Renal cortex interstitium (tissue), 15 donors: Measurements from ENCODE around the gene TMC1. TPM values are rescaled to one million over a fixed set of nuclear protein-coding genes. Genes with fewer than 3 reads are reported as not detected.
A peak's percentile ranks its signal among the peaks of the same experiment; 100 is the strongest.
"Not testable (repeated sequence)": the region's sequence is repeated elsewhere in the genome, so short reads cannot be mapped to it uniquely, and the experiment has no call there.

Experiments
- DNase-seq, 11 donors: peaks; one replicate each; pipeline ENCODE4 v3.0.0-alpha.2; 2013; ENCODE audit warnings: low read depth in 9 of 11, low spot score in 4 of 11; ENCODE audit errors: extremely low read depth in 1 of 11
- long read RNA-seq, 16 experiments: transcript quantifications; one replicate each; lab custom pipeline, GENCODE V29; 2026
- polyA plus RNA-seq, 3 donors: library from polyadenylated mRNA; unstranded; fragments of 120-200 nt; gene quantifications; one replicate each; pipeline ENCODE4 v1.2.1, GENCODE V29; 2013; ENCODE audit not compliant: insufficient read length in 3 of 3

Gene TMC1
- 1 to 10 TPM in 1 of 3 donors, under 1 TPM in 2; 0.53 to 1.4 (median 0.74) TPM for polyA plus RNA-seq
- long read RNA-seq, donor 1, result 0 reads
- long read RNA-seq, donor 2, result 0 reads
- long read RNA-seq, donor 3, result 0 reads
- long read RNA-seq, donor 4, result 0 reads
- long read RNA-seq, donor 5, result 0 reads
- long read RNA-seq, donor 6, result 0 reads
- long read RNA-seq, donor 7, result 0 reads
- long read RNA-seq, donor 8, result 0 reads
- long read RNA-seq, donor 9, result 0 reads
- long read RNA-seq, donor 10, result 0 reads
- long read RNA-seq, donor 11, result 0 reads
- long read RNA-seq, donor 12, result 0 reads
- long read RNA-seq, donor 13, result 0 reads
- long read RNA-seq, donor 14, result 0 reads
- long read RNA-seq, donor 15, result 0 reads
- long read RNA-seq, donor 16, partial matches to known transcripts, result 0 of 1 reads
- long read RNA-seq, donor 16, other reads (novel, unspliced or antisense), result 0 of 1 reads

DNA sequence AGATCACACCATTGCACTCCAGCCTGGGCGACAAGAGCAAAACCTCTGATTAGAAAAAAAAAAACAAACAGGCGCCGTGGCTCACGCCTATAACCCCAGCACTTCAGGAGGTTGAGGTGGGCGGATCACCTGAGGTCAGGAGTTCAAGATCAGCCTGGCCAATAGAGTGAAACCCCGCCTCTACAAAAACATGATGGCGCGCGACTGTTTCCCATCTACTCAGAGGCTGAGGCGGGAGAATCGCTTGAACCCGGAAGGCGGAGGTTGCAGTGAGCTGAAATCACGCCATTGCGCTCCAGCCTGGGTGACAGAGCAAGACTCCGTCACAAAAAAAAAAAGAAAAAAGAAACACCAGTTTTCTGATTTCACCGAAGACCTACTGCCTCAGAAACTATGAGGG lies at the start of gene TMC1:
TSS of gene TMC1 (plus strand) at position 193 of the 400 bp plus-strand sequence. CDS start 127,041 bp downstream, outside the sequence.
- not testable (repeated sequence) for DNase-seq

DNA sequence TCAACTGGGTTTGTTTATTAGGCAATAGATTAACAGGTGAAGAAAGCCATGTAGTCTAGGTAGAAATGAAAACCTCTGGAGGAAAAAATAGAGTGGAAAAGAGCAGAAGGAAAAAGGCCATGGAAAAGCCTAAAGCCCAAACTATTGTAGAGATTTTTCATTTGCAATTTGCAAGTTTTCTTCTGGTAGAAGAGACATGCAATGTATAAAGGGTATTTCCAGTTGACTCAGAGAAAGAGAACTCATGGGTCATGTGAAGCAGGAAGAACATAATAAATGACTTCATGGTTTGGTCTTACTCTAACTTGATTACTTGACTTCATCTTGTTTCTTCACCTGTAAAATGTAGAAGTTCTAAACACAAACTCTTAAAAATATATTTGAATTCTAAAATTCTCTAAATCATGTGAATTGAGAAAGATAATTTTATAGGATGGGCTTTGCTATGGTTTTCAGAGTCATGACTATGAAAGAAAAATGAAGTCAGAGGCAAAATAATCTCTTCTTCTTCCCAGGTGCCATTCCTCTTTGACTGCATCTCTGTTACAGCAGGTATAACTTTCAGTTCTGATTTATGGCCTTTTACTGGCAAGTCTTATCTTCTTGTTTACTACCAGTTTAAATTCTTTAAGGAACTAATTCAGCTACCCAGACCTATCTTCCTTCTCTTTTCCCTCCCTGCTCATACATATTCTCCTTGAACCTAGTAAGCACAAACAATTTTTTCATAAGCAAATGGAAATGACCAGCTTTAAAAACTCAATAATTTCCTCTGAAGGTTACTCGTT lies 47.7 kb upstream of the TMC1 start:
- no peak for DNase-seq

DNA sequence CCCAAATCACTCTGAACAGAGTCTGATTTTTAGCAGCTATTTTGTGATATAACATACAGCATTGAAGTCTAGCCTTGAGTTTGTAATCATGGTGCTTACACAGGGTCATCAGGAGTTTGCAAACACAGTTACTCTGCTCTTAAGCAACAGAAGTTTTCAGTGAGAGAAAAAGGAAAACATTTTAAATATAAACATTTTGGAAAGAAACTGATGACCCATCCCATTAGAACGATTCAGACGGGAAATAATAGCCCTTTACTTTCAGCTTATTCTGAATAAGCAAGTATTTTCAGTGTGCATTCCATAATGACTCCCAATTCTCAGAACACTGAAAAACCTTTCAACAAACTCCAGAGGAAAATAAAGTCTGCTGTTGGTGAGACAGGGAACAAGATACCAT lies 46.7 kb upstream of the TMC1 start:
- DNase-seq, result no peak

DNA sequence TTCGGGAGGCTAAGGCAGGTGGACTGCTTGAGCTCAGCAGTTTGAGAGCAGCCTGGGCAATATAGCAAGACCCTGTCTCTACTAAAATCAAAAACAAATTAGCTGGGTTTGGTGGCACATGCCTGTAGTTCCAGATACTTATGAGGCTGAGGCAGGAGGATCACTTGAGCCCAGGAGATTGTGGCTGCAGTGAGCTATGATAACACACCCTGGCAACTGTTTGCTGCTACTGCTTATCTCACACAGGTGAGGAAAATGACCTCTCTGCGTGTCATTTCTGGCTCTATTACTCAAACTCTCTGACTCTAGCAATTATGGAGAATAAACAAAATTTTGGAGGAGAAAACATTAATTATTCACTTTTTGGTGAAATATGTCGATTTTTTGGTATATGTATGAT lies 45.3 kb upstream of the TMC1 start:
- DNase-seq, result no peak

DNA sequence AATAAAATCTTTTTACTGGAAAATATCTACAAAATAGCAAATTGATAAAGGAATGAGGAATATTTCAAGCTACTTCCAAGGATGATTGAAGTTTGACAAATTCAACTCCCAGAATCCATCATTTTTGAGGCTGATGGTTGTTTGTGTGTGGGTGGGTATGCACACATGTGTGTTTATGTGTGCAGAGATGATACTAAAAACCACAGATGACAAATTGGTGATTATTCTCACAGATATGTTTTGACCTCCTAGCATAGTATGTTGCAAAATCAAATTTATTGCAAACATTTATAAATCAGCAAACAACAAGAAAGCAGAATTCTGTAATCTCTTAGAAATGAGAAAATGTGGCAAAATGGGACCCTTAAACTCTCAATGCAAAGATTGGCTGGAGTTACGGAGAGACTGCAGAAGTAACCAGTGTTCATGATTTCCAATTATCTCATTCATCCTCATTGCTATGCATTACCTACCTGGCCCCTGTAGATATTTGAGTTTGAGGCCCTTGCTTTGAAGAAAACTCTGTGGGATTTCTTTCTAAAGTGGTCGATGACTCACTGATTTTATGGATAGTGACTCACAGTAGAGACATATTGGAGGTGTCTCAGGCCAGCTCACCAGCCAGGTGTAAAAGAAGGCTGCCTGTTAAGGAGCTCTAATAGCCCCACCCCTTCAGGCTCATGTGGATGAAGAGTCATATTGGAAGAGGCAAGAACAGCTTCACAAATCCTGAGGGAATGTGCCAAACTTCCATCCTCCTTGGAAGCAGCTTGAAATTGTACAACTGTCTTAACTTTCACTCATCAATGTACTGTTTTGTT lies 44.6 kb upstream of the TMC1 start:
- no peak for DNase-seq

DNA sequence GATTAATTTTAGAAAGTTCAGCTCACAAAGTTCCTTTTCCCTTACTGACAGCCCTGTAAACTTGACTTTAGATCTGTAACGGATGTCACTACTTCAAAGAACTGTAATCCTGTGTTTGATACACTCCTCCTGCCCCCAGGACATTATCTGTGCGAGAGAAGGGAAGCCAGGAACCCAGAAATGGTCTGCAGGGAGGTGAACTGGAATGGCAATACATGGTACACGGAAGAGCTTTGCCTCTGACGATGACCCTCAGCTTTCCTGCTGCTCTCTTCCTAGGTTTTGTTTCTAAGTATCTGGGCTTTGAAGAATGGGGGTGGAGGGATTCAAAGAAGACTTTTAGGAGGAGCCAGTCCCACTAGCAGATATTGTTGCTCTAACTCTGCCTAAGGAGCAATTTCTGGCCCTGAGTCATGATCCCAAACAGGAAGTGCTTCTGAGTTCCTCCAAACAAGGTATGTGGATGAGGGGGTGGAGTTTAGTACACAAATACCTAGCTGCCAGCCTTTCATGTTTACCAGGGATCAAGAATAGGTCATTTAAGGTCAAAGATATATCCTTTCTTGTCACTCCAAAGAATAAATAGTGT lies 43.4 kb upstream of the TMC1 start:
- no peak for DNase-seq

DNA sequence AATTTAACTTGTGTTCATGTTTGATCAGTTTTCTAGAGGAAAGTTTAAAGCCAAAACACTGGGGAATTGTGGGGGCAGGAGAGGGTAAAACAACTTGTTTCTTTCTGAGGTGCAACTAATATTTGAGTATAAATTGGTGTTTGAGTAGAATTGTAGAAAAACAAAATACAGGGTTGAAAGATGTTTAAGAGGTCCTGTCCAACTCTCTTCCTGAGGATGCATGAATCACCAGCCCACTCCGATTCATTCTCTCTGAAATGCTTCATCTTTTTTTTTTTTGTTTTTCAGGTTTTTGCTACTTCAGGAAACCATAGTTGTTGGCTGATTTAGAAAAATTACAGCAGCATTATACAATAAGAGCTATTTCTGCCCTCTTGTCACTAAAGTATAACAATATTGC lies 42.4 kb upstream of the TMC1 start:
- no peak for DNase-seq

DNA sequence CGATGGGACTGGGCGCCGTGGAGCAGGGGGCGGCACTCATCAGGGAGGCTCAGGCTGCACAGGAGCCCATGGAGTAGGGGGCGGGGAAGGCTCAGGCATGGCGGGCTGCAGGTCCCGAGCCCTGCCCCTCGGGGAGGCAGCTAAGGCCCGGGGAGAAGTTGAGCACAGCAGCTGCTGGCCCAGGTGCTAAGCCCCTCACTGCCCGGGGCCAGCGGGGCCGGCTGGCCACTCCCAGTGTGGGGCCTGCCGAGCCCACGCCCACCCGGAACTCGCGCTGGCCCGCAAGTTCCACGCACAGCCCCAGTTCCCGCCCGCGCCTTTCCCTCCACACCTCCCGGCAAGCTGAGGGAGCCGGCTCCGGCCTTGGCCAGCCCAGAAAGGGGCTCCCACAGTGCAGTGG lies 41.1 kb upstream of the TMC1 start:
- DNase-seq, result not testable (repeated sequence)

DNA sequence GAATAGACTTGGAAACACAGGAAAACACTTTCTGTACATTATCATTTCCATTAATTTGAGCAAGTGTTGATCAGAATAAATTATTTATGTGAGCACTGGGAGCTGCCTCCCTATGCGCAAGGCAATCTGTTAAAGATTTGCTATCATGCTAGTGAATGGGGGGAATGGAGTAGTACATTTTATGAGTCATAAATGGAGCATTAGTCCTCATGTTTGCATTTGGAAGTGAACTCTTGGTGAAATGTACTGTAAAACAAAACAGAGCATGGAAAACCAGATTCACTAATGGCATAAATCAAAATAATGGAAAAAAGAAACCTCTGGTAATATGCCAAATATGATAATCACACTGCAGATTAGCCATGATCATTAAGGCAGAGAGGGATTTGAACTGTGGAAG lies 40.5 kb upstream of the TMC1 start:
- DNase-seq, result no peak

DNA sequence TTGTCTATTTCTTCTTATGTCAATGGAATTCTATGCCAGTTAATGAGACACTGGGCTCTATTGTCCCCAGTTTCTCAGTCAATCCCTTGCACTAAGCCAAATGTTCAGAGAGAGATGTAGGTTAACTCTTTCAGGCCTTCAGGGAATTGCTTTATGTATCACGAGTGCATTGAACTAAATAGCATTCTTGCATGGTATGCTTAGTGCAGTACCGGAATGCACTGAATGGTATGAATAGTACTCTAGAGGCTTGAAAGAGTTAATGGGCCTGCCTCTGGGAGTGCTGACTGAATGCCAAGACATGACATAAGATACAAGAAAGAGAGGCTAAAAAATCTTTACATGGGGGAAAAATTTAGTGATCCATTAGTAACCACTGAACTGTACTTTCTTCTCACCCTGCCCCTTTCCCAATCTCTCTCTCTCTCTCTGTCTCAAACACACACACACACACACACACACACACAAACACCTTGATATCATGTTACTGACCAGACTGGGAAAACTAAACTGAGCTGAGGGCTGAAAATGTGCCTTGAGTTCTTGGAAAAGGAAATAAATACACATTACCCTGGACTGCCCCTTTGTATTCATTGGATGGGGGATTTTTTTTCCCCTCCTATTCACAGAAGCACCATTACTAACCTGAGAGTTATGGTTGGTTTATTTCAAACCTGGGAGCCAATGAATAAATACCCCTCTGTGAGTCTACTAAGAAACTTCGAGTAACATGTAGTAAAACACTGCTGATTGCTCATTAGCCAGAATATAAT lies 35.4 kb upstream of the TMC1 start:
- DNase-seq, result peak in 7 of 11 donors; percentile 13 to 51 (median 39)

DNA sequence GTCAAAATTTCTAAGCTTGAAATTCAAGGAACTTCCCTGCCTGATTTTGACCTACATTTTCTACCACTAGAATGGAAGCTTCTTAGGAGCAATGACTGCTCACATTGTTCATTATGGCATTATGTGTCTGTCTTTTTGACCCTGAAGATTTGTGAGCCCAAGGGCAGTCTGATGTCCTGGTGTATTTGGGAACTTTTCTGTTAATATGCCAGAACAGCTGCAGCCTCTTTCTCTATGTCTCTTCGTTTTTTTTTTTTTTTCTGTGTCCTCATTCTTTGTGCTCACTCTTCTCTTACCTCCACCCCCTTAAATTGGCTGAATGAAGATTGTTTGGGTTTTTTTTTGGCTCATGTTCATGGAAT lies 34.8 kb upstream of the TMC1 start:
- DNase-seq, result no peak

DNA sequence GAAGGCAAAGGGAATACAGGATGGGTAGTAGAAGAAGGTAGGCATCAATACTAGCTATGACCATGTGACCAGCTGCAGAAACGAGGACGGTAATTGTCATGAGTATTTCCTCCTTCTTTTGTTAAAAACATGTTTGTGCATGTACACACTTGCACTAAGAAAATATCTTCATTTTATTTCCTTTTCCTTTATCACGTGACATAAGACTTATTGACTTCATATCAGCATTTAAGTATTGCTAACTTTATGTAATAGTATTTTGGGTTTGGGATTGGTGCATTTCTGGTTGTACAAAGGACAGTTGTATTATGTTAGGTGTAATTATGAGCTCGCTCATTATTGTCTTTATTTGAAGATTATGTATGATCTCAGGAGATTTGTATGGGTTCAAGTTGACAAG lies 33.7 kb upstream of the TMC1 start:
- not testable (repeated sequence) for DNase-seq

DNA sequence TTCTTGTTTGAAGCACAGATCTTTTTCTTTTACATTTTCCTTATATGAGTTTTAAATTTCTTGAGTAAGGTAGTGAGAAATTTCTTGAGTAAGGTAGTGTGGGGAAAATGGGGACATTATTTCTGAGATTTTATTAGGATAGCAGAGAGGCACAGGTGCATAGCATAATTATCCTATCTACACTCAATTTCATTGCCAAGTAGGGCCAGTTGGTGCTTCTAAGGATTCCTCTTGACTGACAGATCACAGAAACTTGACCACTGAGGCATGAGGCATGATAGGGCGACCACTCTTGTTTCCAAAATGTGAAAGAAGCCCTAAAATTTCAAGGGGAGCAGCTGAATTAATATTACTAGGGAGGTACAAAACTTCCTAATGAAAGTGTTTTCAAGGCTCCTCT lies 31.4 kb upstream of the TMC1 start:
- DNase-seq, result no peak

DNA sequence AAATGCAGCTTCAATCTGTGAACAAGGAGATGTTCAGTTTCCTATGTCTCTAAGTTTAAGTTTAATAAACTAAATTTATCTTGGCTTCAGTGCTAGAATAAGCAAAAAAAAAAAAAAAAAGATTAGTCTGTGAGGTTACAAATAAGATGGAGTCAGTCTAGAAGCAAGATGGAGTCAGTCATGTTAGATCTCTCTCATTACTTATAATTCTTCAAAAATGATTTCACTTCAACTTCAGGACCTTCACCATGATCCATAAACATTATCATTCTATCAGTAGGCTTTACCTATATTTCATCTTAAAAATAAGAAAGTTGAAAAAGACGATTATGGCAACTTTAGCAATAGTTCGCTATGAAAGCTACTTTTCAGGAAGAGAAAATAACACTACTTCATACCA lies 30.2 kb upstream of the TMC1 start:
- DNase-seq, result no peak

DNA sequence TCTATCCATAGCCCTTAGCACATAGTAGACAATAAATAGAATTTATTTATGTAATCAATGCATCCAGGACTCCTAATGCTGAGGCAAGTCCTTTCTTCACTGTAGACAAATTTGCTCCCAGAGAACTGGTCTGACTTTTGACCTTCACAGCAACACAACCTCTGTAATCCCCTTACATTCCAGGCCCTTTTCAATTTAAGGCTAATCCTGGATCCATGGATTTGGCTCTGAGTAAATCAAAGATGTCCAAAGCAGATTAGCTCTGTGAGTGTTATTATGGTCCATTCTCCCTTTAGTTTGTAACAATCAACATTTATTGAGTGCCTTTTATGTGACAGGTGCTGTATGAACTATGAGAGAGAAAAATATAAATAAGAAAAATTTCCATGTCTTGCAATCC lies 27.4 kb upstream of the TMC1 start:
- no peak for DNase-seq

DNA sequence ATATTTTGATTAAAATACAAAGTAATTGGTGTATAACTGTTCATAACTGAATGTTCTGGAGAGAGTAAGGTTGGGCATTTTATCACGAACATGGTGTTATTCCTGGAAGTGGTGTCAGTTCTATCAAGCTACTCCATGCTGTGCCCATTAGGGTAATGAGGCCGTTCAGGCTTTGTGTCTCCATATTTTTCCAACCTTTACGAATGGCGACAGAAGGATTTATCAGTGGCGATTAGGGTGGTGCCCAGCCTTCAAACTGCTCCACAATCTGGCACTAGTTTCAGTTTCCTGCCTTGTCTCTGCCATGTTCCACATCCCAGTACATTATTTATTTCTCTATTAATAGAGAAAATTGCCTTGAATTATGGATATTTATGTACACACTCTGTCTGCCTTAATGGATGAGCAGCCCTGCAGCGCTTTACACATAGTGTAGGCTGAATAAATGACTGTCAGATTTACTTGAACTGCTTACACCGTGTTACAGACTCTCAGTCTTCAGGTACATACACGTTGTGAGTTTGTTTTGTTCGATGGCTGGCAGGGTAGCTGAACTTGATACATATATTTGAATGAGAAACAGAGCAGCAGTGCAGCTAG lies 23.9 kb upstream of the TMC1 start:
- DNase-seq, result no peak

DNA sequence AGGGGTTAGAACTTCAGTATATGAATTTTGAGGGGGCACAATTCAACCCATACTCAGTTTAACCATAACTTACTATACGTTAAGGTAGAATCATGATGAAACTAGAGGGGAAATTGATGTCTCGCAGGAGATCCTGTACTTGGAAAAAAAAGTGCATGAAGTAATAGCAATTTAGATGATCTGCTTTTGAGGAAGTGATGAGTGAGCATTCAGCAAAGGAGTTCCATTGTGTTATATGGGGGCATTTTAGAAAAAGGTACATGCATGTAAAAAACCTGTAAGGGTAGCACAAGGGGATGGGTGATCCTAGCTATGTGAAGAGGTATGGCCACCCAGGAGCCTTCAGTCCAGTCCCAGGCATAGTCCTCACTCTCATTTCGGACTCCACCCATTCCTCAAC lies 14.8 kb upstream of the TMC1 start:
- DNase-seq, result no peak

DNA sequence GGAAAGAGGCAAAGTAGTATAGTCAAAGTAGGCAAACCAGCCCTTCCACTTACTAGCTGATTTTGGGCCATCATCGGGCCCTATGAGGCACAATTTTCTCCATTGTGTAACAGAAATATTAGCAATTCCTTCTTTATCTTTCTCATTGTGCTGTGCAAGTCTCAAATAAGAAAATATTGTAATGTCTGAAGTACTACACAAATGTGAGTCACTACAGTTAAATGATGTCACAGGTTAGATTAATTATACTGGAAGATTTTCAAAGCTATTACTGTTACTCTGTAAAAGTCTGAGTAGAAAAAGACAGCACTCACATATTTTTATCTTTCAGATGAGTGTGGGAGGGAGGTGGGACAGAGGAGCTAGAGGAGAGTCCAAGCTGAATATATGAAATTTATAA lies 12.4 kb upstream of the TMC1 start:
- no peak for DNase-seq
